Suprapubic skin (tissue), 4 donors: ENCODE results near the gene ADGRF3. TPM values are rescaled to one million over a fixed set of nuclear protein-coding genes. Genes with fewer than 3 reads are reported as not detected.
"Not testable (repeated sequence)": the region's sequence is repeated elsewhere in the genome, so short reads cannot be mapped to it uniquely, and the experiment has no call there.

Experiments
- DNase-seq, 2 donors: peaks; one replicate each; pipeline ENCODE4 v3.0.0-alpha.2; 2019; ENCODE audit warnings: low spot score in 2 of 2
- H3K27ac ChIP-seq: fragments of 200-600 bp; sonication (generic); one replicate; pipeline ENCODE4 v1.5.1; 2019
- H3K27me3 ChIP-seq: fragments of 200-600 bp; sonication (generic); one replicate; pipeline ENCODE4 v1.5.1; 2019
- H3K36me3 ChIP-seq: fragments of 200-600 bp; sonication (generic); one replicate; pipeline ENCODE4 v1.5.1; 2019
- H3K4me1 ChIP-seq: fragments of 200-600 bp; sonication (generic); one replicate; pipeline ENCODE4 v1.5.1; 2019
- H3K4me3 ChIP-seq: fragments of 200-600 bp; sonication (generic); one replicate; pipeline ENCODE4 v1.5.1; 2019; ENCODE audit warnings: mild to moderate bottlenecking
- H3K9me3 ChIP-seq: fragments of 200-600 bp; sonication (generic); one replicate; pipeline ENCODE4 v1.5.1; 2019
- CTCF ChIP-seq, 2 donors: fragments of 200-600 bp in 1 of 2; fragments of 450-650 bp in 1 of 2; sonication (generic) in 1 of 2; IDR thresholded peaks; one replicate each; pipeline ENCODE4 v1.5.1; 2016 to 2019; ENCODE audit warnings: antibody characterized with exemption in 2 of 2, mild to moderate bottlenecking in 1 of 2, moderate library complexity in 1 of 2
- EP300 ChIP-seq: sonication (generic); formaldehyde crosslinking; IDR thresholded peaks from one replicate; pipeline ENCODE4 v1.6.1; 2017; ENCODE audit warnings: antibody characterized with exemption
- POLR2A ChIP-seq, 2 donors: fragments of 450-650 bp; IDR thresholded peaks; one replicate each; pipeline ENCODE4 v1.6.1; 2017; ENCODE audit warnings: antibody characterized with exemption in 2 of 2, mild to moderate bottlenecking in 2 of 2, moderate library complexity in 2 of 2
- POLR2AphosphoS5 ChIP-seq, 3 donors: sonication (generic); formaldehyde crosslinking; IDR thresholded peaks; one replicate each; pipeline ENCODE4 v1.6.1; 2017; ENCODE audit warnings: antibody characterized with exemption in 3 of 3
- WGBS: methylation state at CpG from one replicate; pipeline ENCODE4 v1.1.5; 2018; 5-methylcytosine and 5-hydroxymethylcytosine counted together
- total RNA-seq, 4 donors: library from RNA; depleted of rRNA; stranded (reverse); fragments of >200 nt; gene quantifications; one replicate each; pipeline ENCODE4 v1.1.0, GENCODE V29; 2016

Gene ADGRF3
- total RNA-seq, 4 donors from 2014 or later, result 0.19 to 0.48 (median 0.21) TPM; not detected in 1

- Histone ChIP-seq H3K36me3 (no peaks in the 10 kb centered on the region), H3K4me1 (peaks cover 7% of the 10 kb centered on the region), H3K27me3 (no peaks in the 10 kb centered on the region), H3K9me3 (no peaks in the 10 kb centered on the region), H3K4me3 (no peak overlapping the region), H3K27ac (no peak overlapping the region)
- WGBS, result 0% methylated on average over 7 of the region's 7 CpGs
- TF ChIP-seq EP300 (no peak), CTCF (IDR thresholded peaks at IDR 0.05) (peak; percentile 86 to 93), POLR2AphosphoS5 (IDR thresholded peaks at IDR 0.05) (no peak), POLR2A (IDR thresholded peaks at IDR 0.05) (no peak)
- DNase-seq, result peak; percentile 93 to 95
Observed at GRCh38 chr2:26330114-26330549, 16.5 kb downstream of the ADGRF3 start.

- H3K36me3 ChIP-seq, DNase-seq, H3K27me3 ChIP-seq, H3K27ac ChIP-seq, H3K4me3 ChIP-seq, H3K9me3 ChIP-seq, H3K4me1 ChIP-seq: not testable (repeated sequence)
- 89% methylated on average over 4 of the region's 4 CpGs for WGBS
Observed at GRCh38 chr2:26329083-26329482, 17.5 kb downstream of the ADGRF3 start.

- Histone ChIP-seq H3K36me3 (no peaks in the 10 kb centered on the region), H3K27ac (no peak overlapping the region), H3K4me1 (peaks cover 7% of the 10 kb centered on the region), H3K9me3 (no peaks in the 10 kb centered on the region), H3K27me3 (no peaks in the 10 kb centered on the region), H3K4me3 (no peak overlapping the region)
- DNase-seq, result no peak
- 62% methylated on average over 5 of the region's 5 CpGs for WGBS
- TF ChIP-seq POLR2AphosphoS5 (IDR thresholded peaks at IDR 0.05) (no peak), EP300 (no peak), CTCF (IDR thresholded peaks at IDR 0.05) (no peak), POLR2A (IDR thresholded peaks at IDR 0.05) (no peak)
Observed at GRCh38 chr2:26327291-26328272, 19.0 kb downstream of the ADGRF3 start.

- Histone ChIP-seq H3K36me3 (no peaks in the 10 kb centered on the region), H3K4me3 (no peak overlapping the region), H3K27me3 (no peaks in the 10 kb centered on the region), H3K27ac (no peak overlapping the region), H3K4me1 (peaks cover 7% of the 10 kb centered on the region), H3K9me3 (no peaks in the 10 kb centered on the region)
- no peak for TF ChIP-seq CTCF (IDR thresholded peaks at IDR 0.05)
- no peak for TF ChIP-seq EP300
- no peak for TF ChIP-seq POLR2AphosphoS5 (IDR thresholded peaks at IDR 0.05)
- no peak for TF ChIP-seq POLR2A (IDR thresholded peaks at IDR 0.05)
- WGBS, result 88% methylated on average over 1 of the region's 1 CpG
- DNase-seq, result no peak
Observed at GRCh38 chr2:26326514-26326913, 20.1 kb downstream of the ADGRF3 start.

- no peak overlapping the region for H3K4me3 ChIP-seq
- TF ChIP-seq CTCF (IDR thresholded peaks at IDR 0.05) (no peak), POLR2AphosphoS5 (IDR thresholded peaks at IDR 0.05) (no peak), EP300 (no peak), POLR2A (IDR thresholded peaks at IDR 0.05) (no peak)
- WGBS, result 71% methylated on average over 4 of the region's 4 CpGs
Observed at GRCh38 chr2:26325851-26326250, 20.7 kb downstream of the ADGRF3 start.

More at GRCh38 chr2:26325851-26326250, 20.7 kb downstream of the ADGRF3 start:
- Histone ChIP-seq H3K9me3 (no peaks in the 10 kb centered on the region), H3K36me3 (no peaks in the 10 kb centered on the region), H3K4me1 (peaks cover 7% of the 10 kb centered on the region), H3K27me3 (no peaks in the 10 kb centered on the region), H3K27ac (no peak overlapping the region)
- no peak for DNase-seq
